ENCODE measurements around the gene KLHL40.

Gene KLHL40

GRCh38 chr3:42731476-42732195 is 46.3 kb downstream of the KLHL40 start:
- no peaks in the 10 kb centered on the region for H3K36me3 Mint-ChIP-seq (ENCODE audit: low read depth)
- H3K27ac Mint-ChIP-seq = no peak overlapping the region
- intact Hi-C loops (cut with micrococcal nuclease) = no loop called here
- H3K9me3 Mint-ChIP-seq = no peaks in the 10 kb centered on the region
- no peaks in the 10 kb centered on the region for H3K27me3 Mint-ChIP-seq
- peaks cover 5% of the 10 kb centered on the region for H3K4me1 Mint-ChIP-seq (ENCODE audit: low read depth)
- no peak overlapping the region for H3K4me3 Mint-ChIP-seq

GRCh38 chr3:42732196-42732828 is 47.0 kb downstream of the KLHL40 start:
- intact Hi-C loops (cut with micrococcal nuclease) = no loop called here
- no peak overlapping the region for H3K4me3 Mint-ChIP-seq
- no peaks in the 10 kb centered on the region for H3K36me3 Mint-ChIP-seq (ENCODE audit: low read depth)
- no peak overlapping the region for H3K27ac Mint-ChIP-seq
- H3K4me1 Mint-ChIP-seq (ENCODE audit: low read depth) = peaks cover 5% of the 10 kb centered on the region
- no peaks in the 10 kb centered on the region for H3K27me3 Mint-ChIP-seq
- H3K9me3 Mint-ChIP-seq = no peaks in the 10 kb centered on the region

- Mint-ChIP-seq H3K27me3 (no peaks in the 10 kb centered on the region), H3K4me3 (no peak overlapping the region), H3K4me1 (ENCODE audit: low read depth) (peaks cover 4% of the 10 kb centered on the region), H3K27ac (no peak overlapping the region), H3K36me3 (ENCODE audit: low read depth) (no peaks in the 10 kb centered on the region), H3K9me3 (no peaks in the 10 kb centered on the region)
- intact Hi-C loops (cut with micrococcal nuclease) = no loop called here
Observed at GRCh38 chr3:42732829-42733459, 47.6 kb downstream of the KLHL40 start.

GRCh38 chr3:42733501-42734262 is 48.3 kb downstream of the KLHL40 start:
- no peaks in the 10 kb centered on the region for H3K27me3 Mint-ChIP-seq
- H3K9me3 Mint-ChIP-seq = no peaks in the 10 kb centered on the region
- intact Hi-C loops (cut with micrococcal nuclease) = no loop called here
- H3K4me1 Mint-ChIP-seq (ENCODE audit: low read depth) = peaks cover 5% of the 10 kb centered on the region
- H3K27ac Mint-ChIP-seq = no peak overlapping the region
- no peaks in the 10 kb centered on the region for H3K36me3 Mint-ChIP-seq (ENCODE audit: low read depth)
- no peak overlapping the region for H3K4me3 Mint-ChIP-seq

GRCh38 chr3:42734263-42734860 is 49.0 kb downstream of the KLHL40 start:
- Mint-ChIP-seq H3K36me3 (ENCODE audit: low read depth) (no peaks in the 10 kb centered on the region), H3K27ac (no peak overlapping the region), H3K4me1 (ENCODE audit: low read depth) (peaks cover 12% of the 10 kb centered on the region), H3K4me3 (no peak overlapping the region), H3K9me3 (no peaks in the 10 kb centered on the region), H3K27me3 (no peaks in the 10 kb centered on the region)
- intact Hi-C loops (cut with micrococcal nuclease) = no loop called here

- no peak overlapping the region for H3K4me3 Mint-ChIP-seq
- H3K36me3 Mint-ChIP-seq (ENCODE audit: low read depth) = no peaks in the 10 kb centered on the region
- H3K4me1 Mint-ChIP-seq (ENCODE audit: low read depth) = peaks cover 17% of the 10 kb centered on the region
- intact Hi-C loops (cut with micrococcal nuclease) = no loop called here
- H3K27me3 Mint-ChIP-seq = no peaks in the 10 kb centered on the region
- no peak overlapping the region for H3K27ac Mint-ChIP-seq
- no peaks in the 10 kb centered on the region for H3K9me3 Mint-ChIP-seq
Observed at GRCh38 chr3:42735019-42735418, 49.7 kb downstream of the KLHL40 start.

GRCh38 chr3:42735615-42736014 is 50.3 kb downstream of the KLHL40 start:
- Mint-ChIP-seq H3K9me3 (no peaks in the 10 kb centered on the region), H3K27ac (no peak overlapping the region), H3K36me3 (ENCODE audit: low read depth) (no peaks in the 10 kb centered on the region), H3K4me3 (no peak overlapping the region), H3K4me1 (ENCODE audit: low read depth) (peaks cover 17% of the 10 kb centered on the region), H3K27me3 (no peaks in the 10 kb centered on the region)
- intact Hi-C loops (cut with micrococcal nuclease) = no loop called here

GRCh38 chr3:42736081-42736480 is 50.7 kb downstream of the KLHL40 start:
- Mint-ChIP-seq H3K36me3 (ENCODE audit: low read depth) (no peaks in the 10 kb centered on the region), H3K27me3 (no peaks in the 10 kb centered on the region), H3K9me3 (no peaks in the 10 kb centered on the region), H3K27ac (no peak overlapping the region), H3K4me1 (ENCODE audit: low read depth) (peaks cover 17% of the 10 kb centered on the region), H3K4me3 (no peak overlapping the region)
- intact Hi-C loops (cut with micrococcal nuclease) = no loop called here

- Mint-ChIP-seq H3K36me3 (ENCODE audit: low read depth) (no peaks in the 10 kb centered on the region), H3K9me3 (no peaks in the 10 kb centered on the region), H3K27me3 (no peaks in the 10 kb centered on the region), H3K4me1 (ENCODE audit: low read depth) (peaks cover 17% of the 10 kb centered on the region), H3K27ac (no peak overlapping the region), H3K4me3 (no peak overlapping the region)
- intact Hi-C loops (cut with micrococcal nuclease) = no loop called here
Observed at GRCh38 chr3:42736531-42736930, 51.2 kb downstream of the KLHL40 start.

GRCh38 chr3:42739401-42740158 is 54.2 kb downstream of the KLHL40 start:
- intact Hi-C loops (cut with micrococcal nuclease) = no loop called here
- Mint-ChIP-seq H3K27me3 (no peaks in the 10 kb centered on the region), H3K4me3 (no peak overlapping the region), H3K36me3 (ENCODE audit: low read depth) (no peaks in the 10 kb centered on the region), H3K27ac (peak overlapping the region; percentile 38), H3K4me1 (ENCODE audit: low read depth) (peaks cover 17% of the 10 kb centered on the region), H3K9me3 (no peaks in the 10 kb centered on the region)

- H3K4me1 Mint-ChIP-seq (ENCODE audit: low read depth) = peaks cover 18% of the 10 kb centered on the region
Observed at GRCh38 chr3:42741796-42742195, 56.5 kb downstream of the KLHL40 start.

More at GRCh38 chr3:42741796-42742195, 56.5 kb downstream of the KLHL40 start:
- Mint-ChIP-seq H3K27me3 (no peaks in the 10 kb centered on the region), H3K27ac (no peak overlapping the region), H3K4me3 (no peak overlapping the region), H3K36me3 (ENCODE audit: low read depth) (no peaks in the 10 kb centered on the region), H3K9me3 (no peaks in the 10 kb centered on the region)
- intact Hi-C loops (cut with micrococcal nuclease) = loop anchor here (2.0 kb wide), 1 partner anchor 169 kb away; no protein-coding TSS in a partner anchor
